Peyer's patch (tissue), 4 donors: ENCODE measurements around the gene SLCO4C1. TPM values are rescaled to one million over a fixed set of nuclear protein-coding genes. Genes with fewer than 3 reads are reported as not detected.

ENCODE experiments used
- DNase-seq, 3 donors: peaks; one replicate each; pipeline ENCODE4 v3.0.0-alpha.2; 2017 to 2019
- H3K27ac ChIP-seq, 4 donors: fragments of 200-600 bp; sonication (generic); one replicate each; pipeline ENCODE4 v1.5.1; 2016 to 2019
- H3K27me3 ChIP-seq, 2 donors: fragments of 200-600 bp; sonication (generic); one replicate each; pipeline ENCODE4 v1.5.1; 2019
- H3K36me3 ChIP-seq, 3 donors: fragments of 200-600 bp; sonication (generic); one replicate each; pipeline ENCODE4 v1.5.1; 2016 to 2019
- H3K4me1 ChIP-seq, 4 donors: fragments of 200-600 bp; sonication (generic); one replicate each; pipeline ENCODE4 v1.5.1; 2016 to 2019
- H3K4me3 ChIP-seq, 4 donors: fragments of 200-600 bp; sonication (generic); 1 replicate in 3 of 4; 2 replicates in 1 of 4; pipeline ENCODE4 v1.5.1; 2016 to 2019; ENCODE audit warnings: mild to moderate bottlenecking in 1 of 4
- H3K9me3 ChIP-seq, 4 donors: fragments of 200-600 bp; sonication (generic); one replicate each; pipeline ENCODE4 v1.5.1; 2016 to 2019; ENCODE audit warnings: mild to moderate bottlenecking in 1 of 4
- POLR2A ChIP-seq, 2 donors: fragments of 450-650 bp; IDR thresholded peaks; one replicate each; pipeline ENCODE4 v1.5.1; 2017; ENCODE audit warnings: antibody characterized with exemption in 2 of 2, mild to moderate bottlenecking in 2 of 2, moderate library complexity in 2 of 2
- total RNA-seq, 4 donors: library from RNA; depleted of rRNA; stranded (reverse); fragments of >200 nt; gene quantifications; one replicate each; pipeline ENCODE4 v1.1.0, GENCODE V29; 2016
- TF ChIP-seq, protein P1 (sequence below), 6 experiments: fragments of 450-650 bp in 4 of 6; fragments of 200-600 bp in 2 of 6; sonication (generic) in 1 of 6; IDR thresholded peaks; one replicate each; pipeline ENCODE4 v1.5.1; 2017 to 2019; ENCODE audit warnings: antibody characterized with exemption in 6 of 6, mild to moderate bottlenecking in 3 of 6, moderate library complexity in 1 of 6

The SLCO4C1 gene
- total RNA-seq, 4 donors from 2014 or later, result 1.7 to 2.1 TPM; not detected in 2

DNA sequence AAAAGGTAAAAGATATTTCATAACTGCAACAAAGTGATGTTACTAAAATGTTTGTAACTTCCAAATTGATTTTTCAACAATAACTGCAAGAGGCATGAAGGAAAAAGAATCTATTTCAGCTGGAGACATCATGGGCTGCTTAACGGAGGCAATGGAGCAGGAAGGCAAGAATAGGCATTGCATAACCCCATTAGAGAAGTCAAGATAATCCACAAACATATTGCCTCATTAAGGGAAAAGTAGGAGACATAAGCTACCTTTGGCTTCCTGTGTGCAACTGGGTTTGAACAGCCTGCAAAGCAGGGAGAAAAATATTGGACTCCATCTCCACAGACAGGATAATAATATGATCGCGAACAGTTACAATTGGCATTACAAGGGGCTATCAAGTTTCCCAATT is 46.7 kb downstream of the SLCO4C1 start:
- Histone ChIP-seq H3K27ac (no peak overlapping the region), H3K36me3 (no peaks in the 10 kb centered on the region), H3K9me3 (no peaks in the 10 kb centered on the region), H3K4me1 (no peaks in the 10 kb centered on the region), H3K27me3 (no peaks in the 10 kb centered on the region), H3K4me3 (no peak overlapping the region)
- DNase-seq, result no peak
- TF ChIP-seq POLR2A (IDR thresholded peaks at IDR 0.05), result no peak
- TF ChIP-seq, protein P1, sequence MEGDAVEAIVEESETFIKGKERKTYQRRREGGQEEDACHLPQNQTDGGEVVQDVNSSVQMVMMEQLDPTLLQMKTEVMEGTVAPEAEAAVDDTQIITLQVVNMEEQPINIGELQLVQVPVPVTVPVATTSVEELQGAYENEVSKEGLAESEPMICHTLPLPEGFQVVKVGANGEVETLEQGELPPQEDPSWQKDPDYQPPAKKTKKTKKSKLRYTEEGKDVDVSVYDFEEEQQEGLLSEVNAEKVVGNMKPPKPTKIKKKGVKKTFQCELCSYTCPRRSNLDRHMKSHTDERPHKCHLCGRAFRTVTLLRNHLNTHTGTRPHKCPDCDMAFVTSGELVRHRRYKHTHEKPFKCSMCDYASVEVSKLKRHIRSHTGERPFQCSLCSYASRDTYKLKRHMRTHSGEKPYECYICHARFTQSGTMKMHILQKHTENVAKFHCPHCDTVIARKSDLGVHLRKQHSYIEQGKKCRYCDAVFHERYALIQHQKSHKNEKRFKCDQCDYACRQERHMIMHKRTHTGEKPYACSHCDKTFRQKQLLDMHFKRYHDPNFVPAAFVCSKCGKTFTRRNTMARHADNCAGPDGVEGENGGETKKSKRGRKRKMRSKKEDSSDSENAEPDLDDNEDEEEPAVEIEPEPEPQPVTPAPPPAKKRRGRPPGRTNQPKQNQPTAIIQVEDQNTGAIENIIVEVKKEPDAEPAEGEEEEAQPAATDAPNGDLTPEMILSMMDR (IDR thresholded peaks at IDR 0.05), result no peak

DNA sequence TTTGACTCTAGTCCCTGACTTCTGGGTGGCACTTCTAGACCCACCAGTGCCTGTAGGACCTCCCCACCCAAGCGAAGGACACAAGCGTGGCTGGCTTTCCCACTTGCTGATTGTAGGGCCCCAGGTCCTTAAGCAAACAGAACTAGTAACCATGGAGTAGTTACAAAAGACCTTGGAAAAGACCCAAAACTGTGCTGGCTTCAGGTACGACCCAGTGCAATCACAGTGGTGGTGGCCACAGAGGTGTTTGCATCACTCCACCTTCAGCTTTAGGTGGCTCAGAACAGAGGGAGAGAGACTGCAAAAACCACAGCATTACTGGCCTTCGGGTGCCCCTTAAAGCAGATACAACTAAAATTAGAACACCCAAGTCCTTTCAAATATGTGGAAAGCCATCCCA is 52.9 kb downstream of the SLCO4C1 start:
- Histone ChIP-seq H3K27me3 (no peaks in the 10 kb centered on the region), H3K9me3 (no peaks in the 10 kb centered on the region), H3K27ac (no peak overlapping the region), H3K36me3 (no peaks in the 10 kb centered on the region), H3K4me3 (no peak overlapping the region), H3K4me1 (no peaks in the 10 kb centered on the region)
- TF ChIP-seq, protein P1 (IDR thresholded peaks at IDR 0.05), result no peak
- no peak for TF ChIP-seq POLR2A (IDR thresholded peaks at IDR 0.05)
- DNase-seq, result no peak

DNA sequence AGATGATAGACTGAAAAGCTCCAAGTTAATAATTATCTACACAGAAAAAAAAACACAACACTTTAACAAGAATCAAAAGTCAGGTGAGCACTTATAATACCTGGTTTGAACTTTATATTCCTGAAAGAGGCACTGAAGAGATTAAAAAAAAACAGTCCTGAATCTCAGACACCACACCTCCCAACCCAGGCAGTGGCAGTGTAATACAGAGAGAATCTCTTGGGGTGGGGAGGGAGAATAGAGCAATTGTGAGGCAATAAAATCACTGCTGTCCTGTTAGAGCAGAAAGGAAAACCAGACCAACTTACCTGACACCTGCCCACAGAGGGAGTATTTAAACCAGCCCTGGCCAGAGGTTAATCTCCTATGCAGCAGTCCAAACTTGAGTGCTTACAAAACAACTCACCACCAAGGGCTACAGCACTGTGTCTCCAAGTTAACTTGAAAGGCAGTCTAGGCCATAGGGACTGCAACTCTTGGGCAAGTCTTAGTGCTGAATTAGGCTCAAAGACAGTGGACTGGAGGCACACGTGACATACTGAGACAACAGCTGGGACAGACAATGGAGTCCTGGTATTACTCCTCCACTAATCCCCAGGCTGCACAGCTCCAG is 54.2 kb downstream of the SLCO4C1 start:
- Histone ChIP-seq H3K4me1 (no peaks in the 10 kb centered on the region), H3K9me3 (no peaks in the 10 kb centered on the region), H3K27me3 (no peaks in the 10 kb centered on the region), H3K4me3 (no peak overlapping the region), H3K27ac (no peak overlapping the region), H3K36me3 (no peaks in the 10 kb centered on the region)
- TF ChIP-seq POLR2A (IDR thresholded peaks at IDR 0.05), result no peak
- TF ChIP-seq, protein P1 (IDR thresholded peaks at IDR 0.05), result peak in 1 of 6 experiments; percentile 7
- no peak for DNase-seq

DNA sequence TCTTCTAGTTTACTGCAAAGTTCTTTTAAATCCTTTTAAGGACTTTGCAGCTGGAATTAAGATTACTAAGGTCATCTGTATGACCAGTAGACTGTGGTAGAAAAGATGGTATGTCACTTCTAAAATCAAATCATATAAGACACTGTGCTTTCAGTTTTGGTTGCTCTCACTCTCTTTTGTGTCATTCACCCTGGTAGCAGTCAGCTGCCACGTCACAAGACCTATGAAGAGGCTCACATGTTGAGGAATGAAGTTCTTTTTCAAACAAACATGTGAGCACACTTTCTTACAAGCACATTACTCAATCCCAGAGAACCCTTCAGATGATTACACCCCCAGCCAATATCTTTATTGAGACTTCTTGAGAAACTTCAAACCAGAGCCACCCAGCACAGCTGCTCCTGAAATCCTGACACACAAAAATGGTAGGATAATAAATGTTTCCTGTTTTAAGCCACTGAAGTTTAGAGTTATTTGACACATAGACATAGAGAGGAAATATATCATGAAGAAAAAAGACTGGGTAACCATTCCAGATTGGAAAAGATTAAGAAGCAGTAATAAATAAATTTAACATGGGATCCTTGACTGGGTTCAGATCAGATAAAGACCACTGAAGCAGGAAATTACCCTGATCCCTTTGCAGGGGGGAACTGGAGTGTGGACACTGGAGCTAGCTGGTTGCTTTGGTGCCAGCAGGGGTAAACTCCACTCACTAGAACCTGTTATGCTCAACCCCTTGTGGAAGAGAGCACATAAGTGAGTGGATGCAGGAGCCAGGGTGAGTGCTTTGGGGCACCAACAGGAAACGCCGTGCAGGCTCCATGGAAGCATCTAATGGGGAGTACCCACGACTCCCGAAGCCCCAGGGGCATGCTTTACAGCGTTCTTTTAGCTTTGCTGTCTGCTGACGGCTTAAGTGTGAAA is 64.1 kb downstream of the SLCO4C1 start:
- Histone ChIP-seq H3K27me3 (no peaks in the 10 kb centered on the region), H3K9me3 (no peaks in the 10 kb centered on the region), H3K4me1 (no peaks in the 10 kb centered on the region), H3K27ac (no peak overlapping the region), H3K4me3 (no peak overlapping the region), H3K36me3 (no peaks in the 10 kb centered on the region)
- DNase-seq, result no peak
- TF ChIP-seq, protein P1 (IDR thresholded peaks at IDR 0.05), result no peak

DNA sequence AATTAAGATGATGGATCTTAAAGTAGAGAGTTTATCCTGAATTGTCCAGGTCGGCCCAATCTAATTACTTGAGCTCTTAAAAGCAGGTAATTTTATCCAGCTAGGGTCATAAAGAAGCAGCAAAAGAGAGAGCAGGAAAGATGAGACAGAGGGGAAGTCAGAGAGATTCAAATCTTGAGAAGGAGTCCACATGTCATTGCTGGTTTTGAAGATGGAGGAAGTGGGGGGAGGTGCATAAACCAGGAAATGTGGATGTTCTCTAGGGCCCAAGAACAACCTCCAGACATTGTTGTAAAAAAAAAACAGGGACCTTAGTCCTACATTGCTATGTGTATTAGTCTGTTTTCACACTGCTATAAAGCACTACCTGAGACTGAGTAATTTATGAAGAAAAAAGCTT is 66.4 kb downstream of the SLCO4C1 start:
- TF ChIP-seq POLR2A (IDR thresholded peaks at IDR 0.05), result no peak
- TF ChIP-seq, protein P1 (IDR thresholded peaks at IDR 0.05), result no peak
- H3K27ac ChIP-seq, result no peak overlapping the region
- no peaks in the 10 kb centered on the region for H3K36me3 ChIP-seq
- DNase-seq, result no peak
- no peaks in the 10 kb centered on the region for H3K4me1 ChIP-seq
- no peaks in the 10 kb centered on the region for H3K27me3 ChIP-seq
- no peaks in the 10 kb centered on the region for H3K9me3 ChIP-seq
- H3K4me3 ChIP-seq, result no peak overlapping the region
